WTC11 (cell line): Measurements from ENCODE around the gene SCYGR1.

Source experiments
- ZBTB21 ChIP-seq: sonication (generic); formaldehyde crosslinking; IDR thresholded peaks from 2 replicates; pipeline ENCODE4 v1.8.1; 2023; ENCODE audit warnings: mild to moderate bottlenecking, missing genetic modification reagents, borderline replicate concordance
- TF ChIP-seq, protein P1 (sequence below): sonication (generic); formaldehyde crosslinking; IDR thresholded peaks from 2 replicates; pipeline ENCODE4 v1.8.0; 2022; ENCODE audit warnings: mild to moderate bottlenecking, missing genetic modification reagents
- TF ChIP-seq, protein P2 (sequence below): fragments of 200-600 bp; IDR thresholded peaks from 2 replicates; pipeline ENCODE4 v1.8.0; 2022; ENCODE audit warnings: antibody characterized with exemption

DNA sequence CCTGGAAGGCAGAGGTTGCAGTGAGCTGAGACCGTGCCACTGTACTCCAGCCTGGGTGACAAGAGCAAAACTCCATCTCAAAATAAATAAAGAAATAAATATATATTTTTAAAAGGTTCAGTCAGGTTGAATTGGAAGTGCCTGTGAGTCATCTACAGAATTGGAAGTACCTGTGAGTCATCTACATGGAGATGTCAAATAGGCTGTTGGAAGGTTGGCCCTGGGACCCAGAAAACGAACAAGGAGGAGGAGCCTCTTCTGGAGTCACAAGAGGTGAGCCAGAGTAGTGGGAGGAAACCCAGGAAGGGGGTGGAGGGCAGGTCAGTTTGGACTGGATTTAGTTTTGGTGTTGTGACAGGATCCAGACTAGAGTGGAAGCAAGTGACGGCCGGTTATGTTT, 15.2 kb upstream of the SCYGR1 start:
- TF ChIP-seq, protein P1, sequence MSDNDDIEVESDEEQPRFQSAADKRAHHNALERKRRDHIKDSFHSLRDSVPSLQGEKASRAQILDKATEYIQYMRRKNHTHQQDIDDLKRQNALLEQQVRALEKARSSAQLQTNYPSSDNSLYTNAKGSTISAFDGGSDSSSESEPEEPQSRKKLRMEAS (CRISPR knock-in tag): no peak
- TF ChIP-seq, protein P2, sequence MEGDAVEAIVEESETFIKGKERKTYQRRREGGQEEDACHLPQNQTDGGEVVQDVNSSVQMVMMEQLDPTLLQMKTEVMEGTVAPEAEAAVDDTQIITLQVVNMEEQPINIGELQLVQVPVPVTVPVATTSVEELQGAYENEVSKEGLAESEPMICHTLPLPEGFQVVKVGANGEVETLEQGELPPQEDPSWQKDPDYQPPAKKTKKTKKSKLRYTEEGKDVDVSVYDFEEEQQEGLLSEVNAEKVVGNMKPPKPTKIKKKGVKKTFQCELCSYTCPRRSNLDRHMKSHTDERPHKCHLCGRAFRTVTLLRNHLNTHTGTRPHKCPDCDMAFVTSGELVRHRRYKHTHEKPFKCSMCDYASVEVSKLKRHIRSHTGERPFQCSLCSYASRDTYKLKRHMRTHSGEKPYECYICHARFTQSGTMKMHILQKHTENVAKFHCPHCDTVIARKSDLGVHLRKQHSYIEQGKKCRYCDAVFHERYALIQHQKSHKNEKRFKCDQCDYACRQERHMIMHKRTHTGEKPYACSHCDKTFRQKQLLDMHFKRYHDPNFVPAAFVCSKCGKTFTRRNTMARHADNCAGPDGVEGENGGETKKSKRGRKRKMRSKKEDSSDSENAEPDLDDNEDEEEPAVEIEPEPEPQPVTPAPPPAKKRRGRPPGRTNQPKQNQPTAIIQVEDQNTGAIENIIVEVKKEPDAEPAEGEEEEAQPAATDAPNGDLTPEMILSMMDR: no peak
- no peak for TF ChIP-seq ZBTB21 (CRISPR knock-in tag)
